ENCODE measurements around the gene UBE2V1. TPM values are rescaled to one million over a fixed set of nuclear protein-coding genes. Genes with fewer than 3 reads are reported as not detected.

The UBE2V1 gene
- total RNA-seq, 3 donors from 2014 or later (not counting 1 experiment from before 2014, with no cell fraction given): 194 to 238 (median 236) TPM

DNA sequence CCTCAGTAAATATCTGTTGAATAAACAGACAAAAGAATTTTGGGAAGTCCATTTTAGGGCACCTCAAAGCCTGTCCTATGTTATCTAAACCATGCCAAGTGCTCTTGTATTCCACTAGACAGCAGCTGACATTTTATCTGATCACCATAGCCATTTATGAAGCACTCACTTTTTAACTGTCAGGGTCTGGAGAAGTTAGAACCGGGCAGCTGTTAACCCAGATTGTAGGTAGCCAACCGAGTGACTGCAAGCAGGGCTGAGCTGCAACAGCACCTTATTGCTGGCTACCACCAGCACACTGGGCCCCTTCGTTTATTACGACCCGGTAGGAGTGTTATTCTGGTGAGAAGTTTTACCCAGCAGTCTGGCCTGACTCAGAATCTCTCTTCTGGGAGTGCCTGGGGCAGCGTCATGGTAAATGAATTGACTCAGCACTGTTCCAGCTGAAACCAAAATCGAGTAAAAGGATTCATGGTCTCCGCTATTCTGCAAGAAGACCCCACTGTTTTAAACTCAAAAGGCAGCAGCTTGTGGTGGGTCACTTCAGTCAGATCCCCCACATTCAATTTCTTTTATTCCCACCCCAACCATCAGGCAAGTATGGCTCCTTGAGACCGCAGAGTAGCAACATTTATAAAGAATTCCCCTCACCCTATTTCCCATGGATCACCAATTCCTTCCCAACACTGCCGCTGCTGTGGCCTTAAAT lies 1.7 kb downstream of the UBE2V1 start:
- 43% methylated on average over 10 of the region's 10 CpGs for WGBS (ENCODE audit: insufficient coverage)
- H3K4me1 Mint-ChIP-seq: peaks cover 92 to 95% of the 10 kb centered on the region in 2 donors
- H3K27me3 ChIP-seq (ENCODE audit: control insufficient read depth, insufficient read depth, low read length): no peaks in the 10 kb centered on the region

DNA sequence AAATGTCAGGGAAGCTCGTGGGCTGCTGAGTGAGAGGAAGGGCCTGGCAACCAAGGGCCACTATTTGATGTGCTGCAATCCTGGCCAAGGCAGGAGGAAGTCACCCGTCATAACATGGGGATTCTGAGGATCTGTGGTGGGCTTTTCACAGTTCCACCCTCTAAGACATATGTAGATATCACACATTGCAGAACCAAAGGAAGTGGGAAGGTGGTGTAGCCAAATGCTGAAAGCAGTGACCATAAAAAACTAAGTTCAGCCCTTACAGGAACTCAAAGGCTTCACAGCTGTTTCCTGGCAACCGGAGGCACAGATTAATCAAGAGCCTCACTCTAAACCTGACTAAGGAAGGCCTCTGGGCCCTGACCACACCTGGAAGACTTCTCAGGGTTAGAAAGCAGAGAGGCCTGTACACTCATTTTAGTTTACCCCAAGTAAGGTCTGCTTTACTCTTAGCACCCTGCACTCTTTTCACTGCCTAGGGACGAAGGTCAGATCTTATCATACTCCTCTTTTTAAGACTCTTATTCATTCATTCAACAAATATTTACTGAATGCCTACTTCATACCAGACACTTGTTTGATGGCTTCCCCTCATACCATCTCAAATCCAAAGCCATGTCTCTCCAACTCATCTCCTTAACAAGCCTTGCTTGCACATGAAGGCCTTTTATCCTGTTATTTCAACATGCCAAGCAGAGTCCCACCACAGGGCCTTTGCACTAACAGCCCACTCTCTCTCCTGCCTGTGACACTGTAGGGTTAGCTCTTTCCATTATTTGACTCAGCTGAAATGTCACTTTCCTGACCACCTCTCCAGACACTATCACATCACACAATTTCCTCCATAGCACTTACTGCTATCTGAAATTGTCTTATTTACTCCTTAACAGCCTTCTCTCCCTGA lies 2.6 kb downstream of the UBE2V1 start:
- peaks cover 2% of the 10 kb centered on the region for H3K36me3 ChIP-seq (ENCODE audit: control insufficient read depth, insufficient read depth, low read length)
- ATAC-seq (peak; percentile 62 to 82 (median 77)), DNase-seq (peak; percentile 58 to 81)
- H3K4me3 ChIP-seq (ENCODE audit: low read length): no peak overlapping the region
- H3K27me3 Mint-ChIP-seq (ENCODE audit: low read depth in 2 of 2): no peaks in the 10 kb centered on the region
- H3K27me3 ChIP-seq (ENCODE audit: control insufficient read depth, insufficient read depth, low read length): no peaks in the 10 kb centered on the region
- H3K27ac ChIP-seq (ENCODE audit: low read length): peak overlapping the region; percentile 92
- H3K9me3 ChIP-seq (ENCODE audit: control insufficient read depth, insufficient read depth, low read length): no peaks in the 10 kb centered on the region
- no peaks in the 10 kb centered on the region for H3K9me3 Mint-ChIP-seq
- peak overlapping the region; percentile 100 for H3K4me3 Mint-ChIP-seq
- 1% methylated on average over 3 of the region's 4 CpGs for WGBS (ENCODE audit: insufficient coverage)
- H3K36me3 Mint-ChIP-seq: no peaks in the 10 kb centered on the region
- TF ChIP-seq, protein P1, sequence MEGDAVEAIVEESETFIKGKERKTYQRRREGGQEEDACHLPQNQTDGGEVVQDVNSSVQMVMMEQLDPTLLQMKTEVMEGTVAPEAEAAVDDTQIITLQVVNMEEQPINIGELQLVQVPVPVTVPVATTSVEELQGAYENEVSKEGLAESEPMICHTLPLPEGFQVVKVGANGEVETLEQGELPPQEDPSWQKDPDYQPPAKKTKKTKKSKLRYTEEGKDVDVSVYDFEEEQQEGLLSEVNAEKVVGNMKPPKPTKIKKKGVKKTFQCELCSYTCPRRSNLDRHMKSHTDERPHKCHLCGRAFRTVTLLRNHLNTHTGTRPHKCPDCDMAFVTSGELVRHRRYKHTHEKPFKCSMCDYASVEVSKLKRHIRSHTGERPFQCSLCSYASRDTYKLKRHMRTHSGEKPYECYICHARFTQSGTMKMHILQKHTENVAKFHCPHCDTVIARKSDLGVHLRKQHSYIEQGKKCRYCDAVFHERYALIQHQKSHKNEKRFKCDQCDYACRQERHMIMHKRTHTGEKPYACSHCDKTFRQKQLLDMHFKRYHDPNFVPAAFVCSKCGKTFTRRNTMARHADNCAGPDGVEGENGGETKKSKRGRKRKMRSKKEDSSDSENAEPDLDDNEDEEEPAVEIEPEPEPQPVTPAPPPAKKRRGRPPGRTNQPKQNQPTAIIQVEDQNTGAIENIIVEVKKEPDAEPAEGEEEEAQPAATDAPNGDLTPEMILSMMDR (IDR thresholded peaks at IDR 0.05): no peak
- H3K4me1 Mint-ChIP-seq: peaks cover 87 to 95% of the 10 kb centered on the region in 2 donors
- peaks cover 79% of the 10 kb centered on the region for H3K4me1 ChIP-seq (ENCODE audit: control insufficient read depth, insufficient read depth, low read length)
- intact Hi-C loops (cut with micrococcal nuclease): loop anchor here (1.0 to 10.0 kb wide), 3 partner anchors 276 to 446 kb away; no protein-coding TSS in a partner anchor
- H3K27ac Mint-ChIP-seq: peak overlapping the region; percentile 95 to 99

More for the DNA sequence above, 1.7 kb downstream of the UBE2V1 start:
- Mint-ChIP-seq H3K4me3 (peak overlapping the region; percentile 100), H3K27me3 (ENCODE audit: low read depth in 2 of 2) (no peaks in the 10 kb centered on the region), H3K9me3 (no peaks in the 10 kb centered on the region), H3K36me3 (no peaks in the 10 kb centered on the region), H3K27ac (peak overlapping the region; percentile 95 to 99)
- Histone ChIP-seq H3K4me3 (ENCODE audit: low read length) (no peak overlapping the region), H3K36me3 (ENCODE audit: control insufficient read depth, insufficient read depth, low read length) (peaks cover 2% of the 10 kb centered on the region), H3K4me1 (ENCODE audit: control insufficient read depth, insufficient read depth, low read length) (peaks cover 80% of the 10 kb centered on the region), H3K9me3 (ENCODE audit: control insufficient read depth, insufficient read depth, low read length) (no peaks in the 10 kb centered on the region), H3K27ac (ENCODE audit: low read length) (peak overlapping the region; percentile 92)
- ATAC-seq (peak in 1 of 3 donors; percentile 8), DNase-seq (peak in 1 of 2 donors; percentile 29)
- intact Hi-C loops (cut with micrococcal nuclease): loop anchor here (5.0 to 10.0 kb wide), 2 partner anchors 341 to 446 kb away; no protein-coding TSS in a partner anchor
- TF ChIP-seq, protein P1 (IDR thresholded peaks at IDR 0.05): no peak

DNA sequence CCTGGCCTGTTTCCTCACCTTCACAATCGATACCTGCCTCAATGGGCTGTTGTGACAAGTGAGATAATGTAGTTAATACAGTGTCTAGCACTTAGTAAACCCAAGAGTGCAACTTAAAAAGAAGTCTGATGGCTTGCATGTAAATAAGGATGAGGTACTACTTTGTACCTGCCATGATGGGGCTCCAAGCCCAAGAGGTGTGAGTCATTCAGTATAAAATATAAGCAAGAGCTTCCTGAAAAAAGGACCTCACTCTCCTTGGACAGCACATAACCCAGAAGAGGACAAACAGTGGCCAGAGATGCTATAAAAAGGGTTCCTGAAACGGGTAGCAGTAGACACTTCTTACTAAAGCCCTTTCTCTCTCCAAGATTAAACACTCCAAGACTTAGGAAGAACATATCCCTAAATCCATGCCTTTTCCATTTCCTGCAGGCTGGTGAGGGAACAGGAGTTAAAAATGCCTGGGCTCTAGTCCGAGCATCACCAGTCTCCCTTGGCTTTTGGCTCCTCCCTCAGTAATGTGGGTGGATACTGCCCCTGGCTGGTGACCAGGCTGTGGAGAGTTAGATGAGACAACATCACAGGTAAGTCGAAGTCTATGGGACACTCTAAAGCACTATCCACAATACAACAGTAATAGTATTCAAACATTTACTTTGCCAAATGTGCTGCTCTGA lies 4.3 kb downstream of the UBE2V1 start:
- H3K27ac Mint-ChIP-seq: peak overlapping the region; percentile 95 to 99
- WGBS (ENCODE audit: insufficient coverage): 100% methylated on average over 3 of the region's 4 CpGs
- intact Hi-C loops (cut with micrococcal nuclease): no loop called here
- no peak for ATAC-seq
- no peaks in the 10 kb centered on the region for H3K27me3 ChIP-seq (ENCODE audit: control insufficient read depth, insufficient read depth, low read length)
- no peaks in the 10 kb centered on the region for H3K9me3 Mint-ChIP-seq
- peak overlapping the region; percentile 39 for H3K27ac ChIP-seq (ENCODE audit: low read length)
- no peaks in the 10 kb centered on the region for H3K27me3 Mint-ChIP-seq (ENCODE audit: low read depth in 2 of 2)
- peak overlapping the region; percentile 100 for H3K4me3 Mint-ChIP-seq
- H3K4me1 Mint-ChIP-seq: peaks cover 77 to 84% of the 10 kb centered on the region in 2 donors
- DNase-seq: no peak
- H3K4me3 ChIP-seq (ENCODE audit: low read length): no peak overlapping the region
- peaks cover 69% of the 10 kb centered on the region for H3K4me1 ChIP-seq (ENCODE audit: control insufficient read depth, insufficient read depth, low read length)
- TF ChIP-seq, protein P1 (IDR thresholded peaks at IDR 0.05): no peak
- peaks cover 2% of the 10 kb centered on the region for H3K36me3 ChIP-seq (ENCODE audit: control insufficient read depth, insufficient read depth, low read length)
- H3K36me3 Mint-ChIP-seq: no peaks in the 10 kb centered on the region
- no peaks in the 10 kb centered on the region for H3K9me3 ChIP-seq (ENCODE audit: control insufficient read depth, insufficient read depth, low read length)
